Mononuclear cell (primary cell): Measurements from ENCODE around the gene EOLA1. TPM values are rescaled to one million over a fixed set of nuclear protein-coding genes. Genes with fewer than 3 reads are reported as not detected.
"Not testable (repeated sequence)": the region's sequence is repeated elsewhere in the genome, so short reads cannot be mapped to it uniquely, and the experiment has no call there.

Source experiments
- H3K27me3 ChIP-seq: 2 replicates; pipeline ENCODE4 v1.6.0; 2011; ENCODE audit warnings: low read length, control low read depth; ENCODE audit not compliant: insufficient read depth
- H3K4me1 ChIP-seq: 2 replicates; pipeline ENCODE4 v1.5.1; 2011; ENCODE audit warnings: mild to moderate bottlenecking, low read length, control low read depth; ENCODE audit not compliant: insufficient read depth
- H3K4me3 ChIP-seq: 2 replicates; pipeline ENCODE4 v1.5.1; 2011; ENCODE audit warnings: mild to moderate bottlenecking, low read length, moderate library complexity
- H3K9me3 ChIP-seq: 2 replicates; pipeline ENCODE4 v1.5.1; 2011; ENCODE audit warnings: low read depth, mild to moderate bottlenecking, control low read depth, low read length
- total RNA-seq: library from RNA; depleted of rRNA; stranded (reverse); fragments of >200 nt; gene quantifications from one replicate; pipeline ENCODE4 v1.2.3, GENCODE V29; 2012

The EOLA1 gene
- total RNA-seq, 1 donor, result 15.8 TPM

- H3K4me3 ChIP-seq, H3K9me3 ChIP-seq, H3K4me1 ChIP-seq, H3K27me3 ChIP-seq: not testable (repeated sequence)
Observed at GRCh38 chrX:149547782-149548181, 7.0 kb downstream of the EOLA1 start.

GRCh38 chrX:149549701-149550100 is 8.9 kb downstream of the EOLA1 start, which contains the start of gene HSFX3:
HSFX3 (minus strand) TSS chrX:149549924; CDS start chrX:149549852, 72 bp downstream.
- not testable (repeated sequence) for H3K27me3 ChIP-seq, H3K4me1 ChIP-seq, H3K9me3 ChIP-seq, H3K4me3 ChIP-seq

- H3K27me3 ChIP-seq, H3K9me3 ChIP-seq, H3K4me1 ChIP-seq, H3K4me3 ChIP-seq: not testable (repeated sequence)
Observed at GRCh38 chrX:149550454-149550853, 9.6 kb downstream of the EOLA1 start.

GRCh38 chrX:149551245-149551938 is 10.6 kb downstream of the EOLA1 start:
- not testable (repeated sequence) for H3K4me3 ChIP-seq, H3K9me3 ChIP-seq, H3K4me1 ChIP-seq, H3K27me3 ChIP-seq

GRCh38 chrX:149551939-149552248 is 11.1 kb downstream of the EOLA1 start:
- H3K27me3 ChIP-seq, H3K9me3 ChIP-seq, H3K4me3 ChIP-seq, H3K4me1 ChIP-seq: not testable (repeated sequence)

- not testable (repeated sequence) for H3K4me1 ChIP-seq, H3K4me3 ChIP-seq, H3K9me3 ChIP-seq, H3K27me3 ChIP-seq
Observed at GRCh38 chrX:149555251-149555650, 14.4 kb downstream of the EOLA1 start.

GRCh38 chrX:149563359-149563758 is 22.5 kb downstream of the EOLA1 start:
- Histone ChIP-seq H3K4me3 (no peak overlapping the region), H3K4me1 (no peaks in the 10 kb centered on the region), H3K27me3 (no peaks in the 10 kb centered on the region), H3K9me3 (no peaks in the 10 kb centered on the region)

GRCh38 chrX:149567621-149568417 is 27.0 kb downstream of the EOLA1 start:
- no peaks in the 10 kb centered on the region for H3K9me3 ChIP-seq
- H3K4me1 ChIP-seq, result no peaks in the 10 kb centered on the region
- H3K4me3 ChIP-seq, result no peak overlapping the region
- H3K27me3 ChIP-seq, result no peaks in the 10 kb centered on the region

GRCh38 chrX:149568701-149569296 is 28.0 kb downstream of the EOLA1 start:
- Histone ChIP-seq H3K4me1 (no peaks in the 10 kb centered on the region), H3K9me3 (no peaks in the 10 kb centered on the region), H3K27me3 (no peaks in the 10 kb centered on the region), H3K4me3 (no peak overlapping the region)

- Histone ChIP-seq H3K9me3 (no peaks in the 10 kb centered on the region), H3K4me1 (no peaks in the 10 kb centered on the region), H3K27me3 (no peaks in the 10 kb centered on the region), H3K4me3 (no peak overlapping the region)
Observed at GRCh38 chrX:149569770-149570169, 29.0 kb downstream of the EOLA1 start.

GRCh38 chrX:149570668-149571067 is 29.9 kb downstream of the EOLA1 start:
- H3K9me3 ChIP-seq, result no peaks in the 10 kb centered on the region
- H3K4me3 ChIP-seq, result no peak overlapping the region
- no peaks in the 10 kb centered on the region for H3K4me1 ChIP-seq
- no peaks in the 10 kb centered on the region for H3K27me3 ChIP-seq

GRCh38 chrX:149571770-149572169 is 31.0 kb downstream of the EOLA1 start:
- Histone ChIP-seq H3K4me3 (no peak overlapping the region), H3K27me3 (no peaks in the 10 kb centered on the region), H3K9me3 (no peaks in the 10 kb centered on the region), H3K4me1 (no peaks in the 10 kb centered on the region)

- Histone ChIP-seq H3K27me3 (no peaks in the 10 kb centered on the region), H3K4me1 (no peaks in the 10 kb centered on the region), H3K4me3 (no peak overlapping the region), H3K9me3 (no peaks in the 10 kb centered on the region)
Observed at GRCh38 chrX:149572743-149573142, 31.9 kb downstream of the EOLA1 start.

GRCh38 chrX:149573456-149573855 is 32.6 kb downstream of the EOLA1 start:
- H3K4me1 ChIP-seq, H3K4me3 ChIP-seq, H3K27me3 ChIP-seq, H3K9me3 ChIP-seq: not testable (repeated sequence)

GRCh38 chrX:149585631-149586030 is 44.8 kb downstream of the EOLA1 start:
- H3K27me3 ChIP-seq, H3K9me3 ChIP-seq, H3K4me3 ChIP-seq, H3K4me1 ChIP-seq: not testable (repeated sequence)

- not testable (repeated sequence) for H3K4me3 ChIP-seq, H3K27me3 ChIP-seq, H3K4me1 ChIP-seq, H3K9me3 ChIP-seq
Observed at GRCh38 chrX:149587359-149587758, 46.5 kb downstream of the EOLA1 start, which contains the start of gene MAGEA9B. MAGEA9B (minus strand) TSS chrX:149587459; CDS start chrX:149583179, 4,280 bp downstream.
